HepG2 (cell line): ENCODE data around the gene STYK1. TPM values are rescaled to one million over a fixed set of nuclear protein-coding genes. Genes with fewer than 3 reads are reported as not detected.

ENCODE experiments used
- ATAC-seq: fragments of 200-7000 bp; cut with Tn5 transposase; 3 replicates; pipeline ENCODE4 v1.9.1; 2020; ENCODE audit warnings: mild to moderate bottlenecking, moderate library complexity
- BruUV-seq: library from RNA; stranded (reverse); fragments of 400-500 nt; replicated peaks from 2 replicates; lab custom pipeline; 2021; lab: Mats Ljungman, UMichigan
- CTCF ChIA-PET: fragments of 300-600 bp; formaldehyde crosslinking; extraction: SDS; loops from one replicate; lab custom pipeline; 2021; ENCODE audit warnings: low total read pairs, inconsistent platforms, low intra/inter-chr PET ratio; lab: Yijun Ruan, JAX
- POLR2A ChIA-PET: fragments of 350-600 bp; sonication (Branson Sonifier 250); formaldehyde crosslinking; loops from one replicate; lab custom pipeline; 2020; ENCODE audit warnings: antibody characterized with exemption, inconsistent platforms; lab: Yijun Ruan, JAX
- DNase-seq: peaks from one replicate; pipeline ENCODE4 v3.0.0-alpha.2; 2015; ENCODE audit warnings: low spot score
- FAIRE-seq: peaks from 3 replicates; lab custom pipeline; 2011; peaks lifted over from hg19 to GRCh38; lab: Jason Lieb, UNC
- H2AFZ ChIP-seq: one replicate; pipeline ENCODE4 v1.6.1; 2011; ENCODE audit warnings: low read length, inconsistent platforms
- H3K27ac ChIP-seq: fragments of 300-600 bp; 3 replicates; pipeline ENCODE4 v1.8.0; 2011; ENCODE audit warnings: mixed run types, mild to moderate bottlenecking, mixed read lengths, low read length, inconsistent platforms; ENCODE audit not compliant: insufficient read depth; ENCODE audit errors: extremely low read length
- H3K27me3 ChIP-seq, 2 experiments: fragments of 200-600 bp in 1 of 2; 2 replicates in 1 of 2; 3 replicates in 1 of 2; pipeline versions ENCODE4 v1.6.0 to v1.8.0; 2011; ENCODE audit warnings: low read length in 2 of 2, mild to moderate bottlenecking in 2 of 2, moderate library complexity in 2 of 2, inconsistent platforms in 1 of 2; ENCODE audit not compliant: insufficient read depth in 2 of 2, control insufficient read depth in 1 of 2
- H3K36me3 ChIP-seq, 2 experiments: fragments of 200-600 bp in 1 of 2; replicated peaks in 1 of 2; 2 replicates in 1 of 2; 3 replicates in 1 of 2; pipeline versions ENCODE4 v1.5.1 to v1.8.0; 2011; ENCODE audit warnings: low read length in 2 of 2, inconsistent platforms in 1 of 2; ENCODE audit not compliant: insufficient read depth in 2 of 2, control insufficient read depth in 1 of 2
- H3K4me1 ChIP-seq: 2 replicates; pipeline ENCODE4 v1.5.1; 2012; ENCODE audit warnings: low read length, inconsistent platforms; ENCODE audit not compliant: insufficient read depth
- H3K4me2 ChIP-seq: 2 replicates; pipeline ENCODE4 v1.6.0; 2011; ENCODE audit warnings: low read depth, low read length, inconsistent platforms
- H3K4me3 ChIP-seq, 3 experiments: fragments of 200-600 bp in 1 of 3; sonication (generic), shearing (Covaris generic) in 1 of 3; replicated peaks in 1 of 3; 2 replicates each; pipeline ENCODE4 v1.5.1; 2011 to 2016; ENCODE audit warnings: low read length in 3 of 3, inconsistent platforms in 2 of 3, low read depth in 2 of 3, mild to moderate bottlenecking in 2 of 3, control low read depth in 1 of 3, mixed read lengths in 1 of 3; ENCODE audit not compliant: insufficient read depth in 1 of 3
- H3K79me2 ChIP-seq: one replicate; pipeline ENCODE4 v1.6.1; 2011; ENCODE audit warnings: low read length, inconsistent platforms; ENCODE audit not compliant: insufficient read depth
- H3K9ac ChIP-seq: 2 replicates; pipeline ENCODE4 v1.6.0; 2011; ENCODE audit warnings: mild to moderate bottlenecking, low read depth, low read length, inconsistent platforms; ENCODE audit not compliant: insufficient read depth
- H3K9me3 ChIP-seq: 2 replicates; pipeline ENCODE4 v1.5.1; 2012; ENCODE audit warnings: mild to moderate bottlenecking, low read length
- H4K20me1 ChIP-seq: 2 replicates; pipeline ENCODE4 v1.6.0; 2011; ENCODE audit warnings: inconsistent platforms, mild to moderate bottlenecking, low read length, moderate library complexity; ENCODE audit not compliant: insufficient read depth
- CC2D1A ChIP-seq: sonication (generic); formaldehyde crosslinking; IDR thresholded peaks from 2 replicates; pipeline ENCODE4 v1.8.1; 2023; ENCODE audit warnings: mild to moderate bottlenecking, missing genetic modification reagents
- CHD2 ChIP-seq: IDR thresholded peaks from 2 replicates; pipeline ENCODE4 v1.6.1; 2011; ENCODE audit warnings: low read depth, low read length, improper control_type of control experiment
- ETS1 ChIP-seq: sonication (generic); formaldehyde crosslinking; IDR thresholded peaks from 2 replicates; pipeline ENCODE4 v1.4.0; 2020; ENCODE audit warnings: missing genetic modification reagents
- LRRFIP1 ChIP-seq: sonication (generic); formaldehyde crosslinking; conservative IDR thresholded peaks from 2 replicates; pipeline ENCODE4 v1.4.0; 2020; ENCODE audit warnings: missing genetic modification reagents
- MXD4 ChIP-seq: IDR thresholded peaks from 2 replicates; pipeline ENCODE4 v1.6.1; 2016; ENCODE audit warnings: mild to moderate bottlenecking, missing biosample characterization, missing genetic modification reagents
- NFKBIZ ChIP-seq: IDR thresholded peaks from 2 replicates; pipeline ENCODE4 v1.6.1; 2018; ENCODE audit warnings: missing genetic modification reagents, missing compliant biosample characterization
- PATZ1 ChIP-seq: sonication (generic); formaldehyde crosslinking; IDR thresholded peaks from 2 replicates; pipeline ENCODE4 v1.4.0; 2020; ENCODE audit warnings: missing genetic modification reagents
- RELA ChIP-seq: sonication (generic); formaldehyde crosslinking; IDR thresholded peaks from 2 replicates; pipeline ENCODE4 v1.4.0; 2020; ENCODE audit warnings: missing genetic modification reagents
- TEAD3 ChIP-seq: optimal IDR thresholded peaks from 2 replicates; pipeline ENCODE3; 2016; ENCODE audit warnings: borderline replicate concordance
- TFAP4 ChIP-seq: sonication (generic); IDR thresholded peaks from 2 replicates; pipeline ENCODE4 v1.6.1; 2016; ENCODE audit warnings: low read depth, borderline replicate concordance
- YEATS4 ChIP-seq: sonication (generic); formaldehyde crosslinking; IDR thresholded peaks from 2 replicates; pipeline ENCODE4 v1.4.0; 2020; ENCODE audit warnings: missing genetic modification reagents, borderline replicate concordance
- ZNF549 ChIP-seq: sonication (generic); formaldehyde crosslinking; IDR thresholded peaks from 2 replicates; pipeline ENCODE4 v1.5.0; 2020; ENCODE audit warnings: missing genetic modification reagents
- ZNF687 ChIP-seq: sonication (generic); formaldehyde crosslinking; IDR thresholded peaks from 2 replicates; pipeline ENCODE4 v1.5.1; 2020; ENCODE audit warnings: mild to moderate bottlenecking, missing genetic modification reagents, moderate library complexity
- ZNF790 ChIP-seq: sonication (generic); formaldehyde crosslinking; IDR thresholded peaks from 2 replicates; pipeline ENCODE4 v1.8.0; 2022; ENCODE audit warnings: missing genetic modification reagents, mild to moderate bottlenecking, borderline replicate concordance
- WGBS: methylation state at CpG from one replicate; pipeline ENCODE4 v1.1.6; 2017; ENCODE audit warnings: low lambda C conversion rate; 5-methylcytosine and 5-hydroxymethylcytosine counted together
- in situ Hi-C: cut with HindIII; loops from 2 replicates; pipeline ENCODE4 v1.10.0; 2017; ENCODE audit warnings: low pct_unique_long_range_greater_than_20kb; ENCODE audit not compliant: extremely low pct_ligation_motif_present
- intact Hi-C: fragments of 100-400 bp; cut with micrococcal nuclease; formaldehyde crosslinking; loops from one replicate; pipeline ENCODE4 v1.10.0; 2022; ENCODE audit not compliant: unreplicated experiment
- polyA plus RNA-seq, 8 experiments: library from polyadenylated mRNA; depleted of rRNA in 3 of 8; stranded (reverse) in 7 of 8; unstranded in 1 of 8; fragments of >200 nt; fragmentation: Illumina TruSeq in 4 of 8; extraction: Trizol in 4 of 8; gene quantifications; 2 replicates each; pipeline versions ENCODE4 v1.2.1 to v1.2.3, GENCODE V29; 2011 to 2016; ENCODE audit warnings: low read depth in 4 of 8, missing spikeins in 1 of 8, mixed read lengths in 1 of 8; ENCODE audit not compliant: insufficient read depth in 1 of 8
- total RNA-seq, 5 experiments: library from RNA; depleted of rRNA; stranded (reverse); fragments of >200 nt; fragmentation: Illumina TruSeq; extraction: Trizol; gene quantifications; 2 replicates each; pipeline ENCODE4 v1.2.3, GENCODE V29; 2016; ENCODE audit warnings: low read depth in 1 of 5

Gene STYK1
- total and polyA plus RNA-seq, 2 of the 13 experiments (the other 11 are each of a cell fraction or from before 2014, with no cell fraction given) = not detected

- POLR2A ChIA-PET = no interaction called here
- no TSS peak for BruUV-seq
Measured at GRCh38 chr12:10716704-10717315, 43.0 kb upstream of the STYK1 start.

More at GRCh38 chr12:10716704-10717315, 43.0 kb upstream of the STYK1 start:
- FAIRE-seq = no peak
- Histone ChIP-seq H3K4me3 (no peak overlapping the region), H2AFZ (no peak overlapping the region), H3K9ac (no peak overlapping the region)
- TF ChIP-seq MXD4 (no peak), CC2D1A (CRISPR knock-in tag) (no peak), LRRFIP1 (CRISPR knock-in tag) (no peak), TFAP4 (no peak), NFKBIZ (CRISPR knock-in tag) (no peak), PATZ1 (no peak), ZNF687 (no peak), ETS1 (CRISPR knock-in tag) (no peak), ZNF790 (CRISPR knock-in tag) (no peak), ZNF549 (CRISPR knock-in tag) (no peak), RELA (CRISPR knock-in tag) (no peak), TEAD3 (CRISPR knock-in tag) (no peak), CHD2 (no peak), YEATS4 (CRISPR knock-in tag) (no peak)
- TF ChIP-seq, all 625 proteins: peak for 0
- H3K36me3 ChIP-seq = peaks cover 14 to 64% of the 10 kb centered on the region in 2 experiments
- DNase-seq = no peak
- WGBS = 96% methylated on average over 5 of the region's 6 CpGs
- no peak overlapping the region for H3K27ac ChIP-seq
- H3K9me3 ChIP-seq = no peaks in the 10 kb centered on the region
- H3K79me2 ChIP-seq = peaks cover 56% of the 10 kb centered on the region
- in situ Hi-C loops (no loop called here), intact Hi-C loops (no loop called here)
- no peak overlapping the region for H3K4me2 ChIP-seq
- peaks cover 40% of the 10 kb centered on the region for H4K20me1 ChIP-seq
- CTCF ChIA-PET = no interaction called here
- peaks cover 44% of the 10 kb centered on the region for H3K4me1 ChIP-seq
- no peaks in the 10 kb centered on the region for H3K27me3 ChIP-seq
- ATAC-seq = no peak
